GM21576 (cell line): ENCODE results near the gene RGS19.
A peak's percentile ranks its signal among the peaks of the same experiment; 100 is the strongest.
"Not testable (repeated sequence)": the region's sequence is repeated elsewhere in the genome, so short reads cannot be mapped to it uniquely, and the experiment has no call there.

Experiments
- ATAC-seq: cut with Tn5 transposase; IDR thresholded peaks from one replicate; pipeline ENCODE4 v1.9.1; 2021; ENCODE audit warnings: mild to moderate bottlenecking, moderate library complexity; ENCODE audit not compliant: unreplicated experiment

RGS19 gene

GRCh38 chr20:64079273-64080012 lies at the start of gene RGS19:
Gene RGS19, minus strand, starts transcription at chr20:64079518. Its CDS starts 2,632 bp downstream, at chr20:64076886.
- peak; percentile 27 for ATAC-seq

GRCh38 chr20:64123517-64123916 lies 44.2 kb upstream of the RGS19 start:
- ATAC-seq, result not testable (repeated sequence)

- not testable (repeated sequence) for ATAC-seq
Measured at GRCh38 chr20:64122927-64123326, 43.6 kb upstream of the RGS19 start.

- ATAC-seq, result no peak
Measured at GRCh38 chr20:64121586-64121985, 42.3 kb upstream of the RGS19 start.

GRCh38 chr20:64119681-64120341 lies 40.5 kb upstream of the RGS19 start:
- no peak for ATAC-seq

GRCh38 chr20:64119301-64119680 lies 40.0 kb upstream of the RGS19 start:
- no peak for ATAC-seq

- ATAC-seq, result not testable (repeated sequence)
Measured at GRCh38 chr20:64117432-64117777, 38.1 kb upstream of the RGS19 start.

- no peak for ATAC-seq
Measured at GRCh38 chr20:64116541-64117431, 37.5 kb upstream of the RGS19 start.

GRCh38 chr20:64116016-64116415 lies 36.7 kb upstream of the RGS19 start:
- no peak for ATAC-seq

GRCh38 chr20:64115171-64115911 lies 36.0 kb upstream of the RGS19 start:
- ATAC-seq, result no peak

GRCh38 chr20:64114356-64114971 lies 35.1 kb upstream of the RGS19 start:
- ATAC-seq, result no peak

- no peak for ATAC-seq
Measured at GRCh38 chr20:64113796-64114355, 34.6 kb upstream of the RGS19 start.

- no peak for ATAC-seq
Measured at GRCh38 chr20:64113444-64113775, 34.1 kb upstream of the RGS19 start.

GRCh38 chr20:64112691-64113443 lies 33.5 kb upstream of the RGS19 start:
- ATAC-seq, result no peak

- ATAC-seq, result no peak
Measured at GRCh38 chr20:64111841-64112641, 32.7 kb upstream of the RGS19 start.

GRCh38 chr20:64110411-64111068 lies 31.2 kb upstream of the RGS19 start:
- no peak for ATAC-seq

- ATAC-seq, result no peak
Measured at GRCh38 chr20:64109831-64110391, 30.6 kb upstream of the RGS19 start.
